GM18499 (cell line): ENCODE results near the gene MAGEB4.
"Not testable (repeated sequence)": the region's sequence is repeated elsewhere in the genome, so short reads cannot be mapped to it uniquely, and the experiment has no call there.

Source experiments
- ATAC-seq: cut with Tn5 transposase; IDR thresholded peaks from one replicate; pipeline ENCODE4 v1.9.1; 2021; ENCODE audit warnings: moderate number of reproducible peaks; ENCODE audit not compliant: insufficient read depth, unreplicated experiment

The MAGEB4 gene, protein sequence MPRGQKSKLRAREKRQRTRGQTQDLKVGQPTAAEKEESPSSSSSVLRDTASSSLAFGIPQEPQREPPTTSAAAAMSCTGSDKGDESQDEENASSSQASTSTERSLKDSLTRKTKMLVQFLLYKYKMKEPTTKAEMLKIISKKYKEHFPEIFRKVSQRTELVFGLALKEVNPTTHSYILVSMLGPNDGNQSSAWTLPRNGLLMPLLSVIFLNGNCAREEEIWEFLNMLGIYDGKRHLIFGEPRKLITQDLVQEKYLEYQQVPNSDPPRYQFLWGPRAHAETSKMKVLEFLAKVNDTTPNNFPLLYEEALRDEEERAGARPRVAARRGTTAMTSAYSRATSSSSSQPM

DNA sequence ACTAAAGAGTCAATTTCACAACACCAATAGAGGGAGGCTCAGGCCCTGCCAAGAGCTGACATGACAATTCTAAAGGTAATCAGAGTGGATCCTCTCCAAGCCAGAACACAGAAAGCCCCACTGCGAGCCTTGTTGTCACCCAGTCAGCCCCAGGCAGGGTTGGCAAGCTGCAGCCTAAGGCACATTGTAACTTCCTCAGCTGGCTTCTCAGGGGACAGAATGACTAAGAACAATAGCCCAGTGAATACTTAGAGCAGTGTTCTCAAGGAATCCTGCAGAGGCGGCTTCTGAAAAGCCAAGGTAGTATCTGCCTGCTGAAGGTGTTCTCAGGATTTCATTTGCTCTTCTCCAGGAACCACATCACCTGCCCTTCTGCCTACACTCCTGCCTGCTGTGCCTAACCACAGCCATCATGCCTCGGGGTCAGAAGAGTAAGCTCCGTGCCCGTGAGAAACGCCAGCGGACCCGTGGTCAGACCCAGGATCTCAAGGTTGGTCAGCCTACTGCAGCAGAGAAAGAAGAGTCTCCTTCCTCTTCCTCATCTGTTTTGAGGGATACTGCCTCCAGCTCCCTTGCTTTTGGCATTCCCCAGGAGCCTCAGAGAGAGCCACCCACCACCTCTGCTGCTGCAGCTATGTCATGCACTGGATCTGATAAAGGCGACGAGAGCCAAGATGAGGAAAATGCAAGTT is at the start of gene MAGEB4:
MAGEB4 (plus strand) TSS at position 277 of the 692 bp plus-strand sequence; CDS start at position 413, 136 bp downstream.
- ATAC-seq, result no peak

DNA sequence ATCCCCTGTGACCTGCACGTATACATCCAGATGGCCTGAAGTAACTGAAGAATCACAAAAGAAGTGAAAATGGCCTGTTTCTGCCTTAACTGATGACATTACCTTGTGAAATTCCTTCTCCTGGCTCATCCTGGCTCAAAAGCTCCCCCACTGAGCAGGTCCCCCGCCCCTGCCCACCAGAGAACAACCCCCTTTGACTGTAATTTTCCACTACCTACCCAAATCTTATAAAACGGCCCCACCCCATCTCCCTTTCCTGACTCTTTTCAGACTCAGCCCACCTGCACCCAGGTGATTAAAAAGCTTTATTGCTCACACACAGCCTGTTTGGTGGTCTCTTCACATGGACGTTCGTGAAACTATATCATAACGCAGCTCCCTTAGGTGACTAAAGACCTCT is 47.9 kb upstream of the MAGEB4 start:
- not testable (repeated sequence) for ATAC-seq

DNA sequence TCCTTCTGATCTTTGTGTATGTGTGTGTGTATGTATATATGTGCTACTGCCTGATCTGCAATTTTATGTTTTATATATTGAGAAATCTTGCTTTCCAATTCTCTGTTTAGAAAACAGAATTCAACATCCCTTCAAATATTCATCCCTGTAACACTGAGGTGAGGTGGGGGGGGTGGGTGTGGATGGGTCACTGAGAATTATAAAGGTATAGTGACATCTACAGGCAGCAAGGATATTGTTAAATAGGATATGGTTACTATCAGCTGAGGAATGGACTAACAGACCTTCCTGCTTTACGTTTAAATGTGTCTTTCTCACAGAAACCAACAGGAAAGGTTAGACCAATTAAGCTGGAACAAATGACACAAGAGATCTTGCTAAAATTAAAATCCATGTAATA is 45.5 kb upstream of the MAGEB4 start:
- ATAC-seq, result no peak

DNA sequence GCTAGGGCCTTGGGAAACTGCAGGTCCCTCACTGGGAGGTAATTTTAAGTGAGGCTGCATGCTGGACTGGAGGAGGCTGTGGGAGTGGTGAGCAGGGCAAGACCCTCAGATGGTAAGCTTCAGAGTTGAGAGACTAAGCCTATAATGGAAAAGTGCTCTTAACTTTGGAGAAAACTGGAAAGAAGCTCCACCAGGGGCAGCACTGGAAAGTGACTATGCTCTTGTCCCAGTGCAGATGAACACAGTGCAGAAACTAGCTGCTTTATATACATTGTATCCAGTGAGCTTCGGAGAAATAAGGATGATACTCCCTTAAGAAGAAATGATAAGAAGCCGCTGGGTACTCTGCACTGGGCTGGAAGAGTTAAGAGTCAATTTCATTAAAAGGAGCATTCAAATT is 29.6 kb upstream of the MAGEB4 start:
- ATAC-seq, result no peak

DNA sequence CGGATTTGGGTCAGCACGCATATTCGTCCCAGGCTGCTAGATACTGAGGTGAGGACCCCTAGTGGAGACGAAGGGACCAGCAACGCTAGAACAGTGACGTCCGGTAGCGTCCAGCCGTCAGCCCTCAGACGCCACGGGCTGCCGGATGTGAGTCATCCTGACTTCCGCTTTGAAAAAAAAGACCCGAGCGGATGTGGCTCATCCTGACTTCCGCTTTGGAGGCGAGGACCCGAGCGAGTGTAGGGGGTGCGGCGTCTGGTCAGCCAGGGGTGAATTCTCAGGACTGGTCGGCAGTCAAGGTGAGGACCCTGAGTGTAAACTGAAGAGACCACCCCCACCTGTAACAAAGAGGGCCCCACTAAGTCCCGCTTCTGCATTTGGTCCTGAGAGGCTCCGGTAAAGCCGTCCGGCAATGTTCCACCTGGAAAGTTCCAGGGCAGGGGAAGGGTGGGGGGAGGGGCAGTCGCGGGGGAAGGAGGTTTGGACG is 26.4 kb upstream of the MAGEB4 start, which contains the start of gene MAGEB2:
MAGEB2 (plus strand) TSS at position 207 of the 487 bp plus-strand sequence. CDS start 3,018 bp downstream, outside the sequence.
- ATAC-seq, result no peak

DNA sequence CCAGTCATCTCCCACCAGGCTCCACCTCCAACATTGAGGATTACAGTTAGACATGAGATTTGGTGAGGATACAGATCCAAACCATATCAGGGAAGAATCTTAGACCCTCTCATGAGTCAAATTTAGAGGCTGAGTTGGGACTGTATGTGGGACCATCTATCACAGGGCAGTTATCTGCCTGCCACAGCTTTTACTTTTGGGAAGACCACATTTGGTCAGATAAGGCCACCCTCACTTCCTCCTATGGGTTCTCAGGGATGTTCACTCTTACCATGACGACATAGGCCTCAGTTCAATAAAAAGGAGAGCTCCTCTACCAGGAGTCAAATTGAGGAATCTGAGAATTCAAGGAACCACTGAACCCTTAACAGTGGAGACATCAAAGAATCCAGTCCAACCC is 24.3 kb upstream of the MAGEB4 start:
- no peak for ATAC-seq

DNA sequence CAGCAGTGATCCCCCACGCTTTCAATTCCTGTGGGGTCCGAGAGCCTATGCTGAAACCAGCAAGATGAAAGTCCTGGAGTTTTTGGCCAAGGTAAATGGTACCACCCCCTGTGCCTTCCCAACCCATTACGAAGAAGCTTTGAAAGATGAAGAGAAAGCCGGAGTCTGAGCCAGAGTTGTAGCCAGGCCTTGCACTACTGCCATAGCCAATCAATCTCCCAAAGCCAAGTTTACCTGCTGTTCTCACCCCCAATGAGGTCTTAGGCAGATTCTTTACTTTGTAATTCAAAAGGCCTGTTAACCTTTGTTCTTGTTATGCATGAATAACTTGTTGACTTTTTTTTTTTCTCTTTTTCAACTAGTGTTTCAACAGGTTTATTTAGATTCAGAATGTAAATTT is 22.4 kb upstream of the MAGEB4 start:
- no peak for ATAC-seq

DNA sequence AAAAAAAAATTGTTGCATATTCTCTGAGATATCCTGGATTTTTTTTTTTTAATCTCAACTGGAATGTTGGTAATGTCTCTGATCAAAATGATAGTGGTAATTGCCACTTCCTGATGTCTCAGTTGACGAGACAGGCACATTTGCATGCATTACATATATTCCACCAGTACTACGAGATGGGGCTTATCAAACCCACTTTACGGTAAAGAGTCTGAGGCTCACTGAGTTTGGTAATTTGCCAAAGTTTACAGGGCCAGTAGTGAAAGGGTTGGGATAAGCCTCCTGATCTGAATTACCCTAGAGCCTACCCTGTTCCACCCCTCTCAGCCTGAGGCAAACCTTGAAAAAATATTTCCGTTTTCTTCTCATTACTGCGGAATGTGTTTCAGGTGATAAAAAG is 21.1 kb upstream of the MAGEB4 start:
- ATAC-seq, result no peak

DNA sequence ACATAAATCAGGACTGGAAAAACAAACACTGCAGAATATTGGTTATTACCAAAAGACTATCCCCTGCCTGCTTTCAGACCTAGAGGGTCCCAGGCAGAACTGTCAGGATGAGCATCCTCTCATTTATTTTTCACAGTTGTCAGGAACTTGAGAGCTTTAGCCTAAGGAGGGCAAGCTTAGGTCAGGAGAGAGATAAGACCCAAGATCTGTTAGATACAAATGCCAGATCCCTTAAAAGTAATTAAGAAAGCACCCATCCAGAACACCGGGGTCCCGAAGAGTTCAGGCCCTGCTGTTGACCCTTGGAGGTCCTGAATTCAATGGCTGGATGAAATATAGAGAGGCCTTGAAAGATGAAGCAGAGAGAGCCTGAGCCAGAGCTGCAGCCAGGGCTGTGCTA is 17.3 kb upstream of the MAGEB4 start:
- ATAC-seq, result no peak

DNA sequence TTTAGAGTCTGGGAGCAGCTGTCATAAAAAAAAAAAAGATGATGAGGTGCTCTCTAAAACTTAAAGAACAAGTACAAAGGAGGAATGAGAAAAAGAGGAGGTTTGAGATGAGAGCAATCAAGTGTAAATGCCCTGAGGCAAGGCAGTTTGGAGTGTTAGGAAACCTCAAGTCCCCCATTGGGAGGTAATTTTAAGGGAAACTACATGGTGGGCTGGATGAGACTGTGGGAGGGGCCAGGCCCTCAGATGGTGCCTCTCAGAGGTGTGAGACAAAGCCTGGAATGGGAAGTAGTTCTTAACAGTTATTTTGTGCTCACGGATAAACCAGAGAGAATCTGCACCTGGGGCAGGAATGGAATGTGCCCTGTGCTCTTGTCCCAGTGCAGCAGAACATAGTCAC is 13.3 kb upstream of the MAGEB4 start:
- ATAC-seq, result no peak

DNA sequence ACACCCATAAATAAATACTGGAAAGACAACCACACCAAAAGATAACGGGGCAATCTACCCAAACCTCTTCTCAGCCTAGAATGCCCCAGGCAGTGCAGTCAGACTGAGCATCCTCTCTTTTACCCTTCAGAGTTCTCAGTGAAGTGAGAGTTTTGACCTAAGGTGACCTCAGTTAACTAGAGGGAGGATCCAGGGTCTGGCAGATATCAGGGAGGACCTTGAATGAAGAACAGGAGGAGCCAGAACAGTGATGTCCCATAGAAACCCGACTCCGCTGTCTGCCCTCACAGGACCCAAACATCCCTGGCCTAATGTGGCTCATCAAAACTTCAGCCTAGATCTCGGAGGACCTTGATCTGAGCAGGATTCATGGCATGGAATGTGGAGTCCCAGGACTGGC is 11.4 kb upstream of the MAGEB4 start, which contains the start of gene MAGEB3:
MAGEB3 (plus strand) TSS at position 263 of the 400 bp plus-strand sequence. CDS start 5,268 bp downstream, outside the sequence.
- ATAC-seq, result no peak

DNA sequence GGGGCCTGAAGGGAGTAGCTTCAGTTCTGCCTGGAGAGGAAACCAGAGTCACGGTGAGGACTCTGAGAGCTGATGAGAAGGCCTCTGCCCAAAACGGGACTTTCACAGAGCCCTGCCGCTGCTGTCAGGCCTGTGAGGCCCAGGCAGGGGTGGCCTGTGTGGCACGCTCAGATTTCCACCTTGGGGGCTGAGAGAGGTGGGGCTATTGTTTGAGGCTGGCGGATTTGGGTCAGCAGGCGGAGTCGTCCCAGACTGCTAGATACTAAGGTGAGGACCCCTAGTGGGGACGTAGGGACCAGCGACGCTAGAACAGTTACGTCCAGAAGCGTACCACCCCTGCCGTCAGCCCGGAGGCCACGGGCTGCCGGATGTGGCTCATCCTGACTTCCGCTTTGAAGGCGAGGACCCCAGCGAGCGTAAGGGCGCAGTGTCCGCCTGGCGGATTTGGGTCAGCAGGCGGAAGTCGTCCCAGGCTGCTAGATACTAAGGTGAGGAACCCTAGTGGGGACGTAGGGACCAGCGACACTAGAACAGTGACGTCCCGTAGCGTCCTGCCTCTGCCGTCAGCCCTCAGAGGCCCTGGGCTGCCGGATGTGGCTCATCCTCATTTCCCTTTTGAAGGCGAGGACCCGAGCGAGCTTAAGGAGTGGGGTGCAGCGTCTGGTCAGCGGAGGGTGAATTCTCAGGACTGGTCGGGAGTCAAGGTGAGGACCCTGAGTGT is 5.1 kb downstream of the MAGEB4 start, which contains the start of gene MAGEB1:
MAGEB1 (plus strand) TSS at position 378 of the 721 bp plus-strand sequence. CDS start 3,348 bp downstream, outside the sequence.
- no peak for ATAC-seq

DNA sequence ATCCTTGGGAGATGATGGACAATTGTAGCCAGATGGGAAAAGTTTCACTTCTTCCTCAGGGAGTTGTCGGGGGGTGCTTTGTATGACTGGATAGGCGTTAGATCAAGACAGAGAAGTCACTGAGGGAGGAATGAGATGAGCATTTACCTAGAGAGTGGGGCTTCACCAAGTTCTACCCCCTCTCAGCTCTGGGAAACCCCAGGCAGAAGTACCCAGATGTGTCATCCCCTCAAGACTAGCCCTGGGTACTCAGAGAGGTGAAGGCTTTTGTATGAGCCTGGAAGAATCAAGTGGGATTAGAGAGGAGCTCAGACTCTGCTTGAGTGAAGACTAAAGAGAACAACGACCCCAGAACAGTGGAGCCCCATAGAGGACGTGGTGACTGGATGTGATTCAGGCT is 7.1 kb downstream of the MAGEB4 start:
- ATAC-seq, result peak; percentile 60

DNA sequence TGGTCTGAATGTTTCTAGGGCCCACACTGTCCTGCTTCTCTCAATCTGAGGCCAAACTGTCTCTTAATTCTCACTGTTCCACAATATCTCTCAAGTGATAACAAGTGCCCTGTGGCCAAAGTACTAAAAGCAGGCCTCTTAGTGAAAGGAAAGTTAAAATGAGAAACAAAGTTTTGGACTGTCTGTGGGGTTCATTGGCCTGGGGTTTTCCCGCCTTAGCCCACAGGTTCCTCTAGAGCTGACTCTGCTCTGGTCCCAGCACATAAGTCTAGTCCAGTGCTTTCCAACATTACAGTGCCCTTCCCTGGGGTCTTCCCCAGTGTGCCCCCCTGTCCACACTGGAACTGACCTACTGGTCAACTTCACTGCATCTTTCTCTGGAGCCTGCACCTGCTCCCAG is 11.5 kb downstream of the MAGEB4 start:
- ATAC-seq, result peak; percentile 45

DNA sequence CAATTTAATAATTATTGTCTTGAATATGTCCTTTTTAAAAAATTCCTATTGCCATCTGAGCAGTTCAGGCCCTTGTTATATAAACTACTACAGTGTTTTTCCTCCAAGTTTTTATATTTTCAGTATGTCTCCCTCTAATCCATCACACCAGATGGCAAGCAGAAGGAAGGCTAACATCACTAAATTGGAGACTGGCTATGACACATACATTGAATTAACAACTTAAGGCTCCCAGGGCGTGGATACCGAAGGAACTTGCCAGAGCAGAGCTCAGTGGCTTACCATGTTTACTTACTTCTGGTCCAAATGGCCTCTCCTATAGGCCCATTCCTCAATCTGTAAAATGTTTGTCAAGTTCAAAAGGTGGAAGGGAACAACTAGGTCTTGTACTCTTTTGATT is 18.1 kb downstream of the MAGEB4 start:
- no peak for ATAC-seq

DNA sequence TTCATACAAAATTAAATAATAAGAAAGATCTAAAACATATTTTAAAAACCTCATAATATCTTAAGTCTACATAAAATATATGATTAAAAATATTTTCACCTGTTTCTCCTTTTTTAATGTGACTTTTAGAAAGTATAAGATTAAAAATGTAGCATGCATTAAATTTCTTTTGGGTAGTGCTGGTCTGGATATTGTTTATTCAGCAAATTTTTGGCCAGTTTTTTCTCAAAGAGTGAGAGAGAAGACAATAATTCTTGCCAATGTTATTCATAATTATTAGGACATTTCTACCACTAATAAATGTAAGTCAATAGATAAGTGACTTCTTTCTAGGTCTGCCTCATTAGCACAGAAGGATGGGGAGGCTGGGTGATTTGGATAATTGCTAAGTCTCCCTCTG is 19.2 kb downstream of the MAGEB4 start:
- no peak for ATAC-seq

DNA sequence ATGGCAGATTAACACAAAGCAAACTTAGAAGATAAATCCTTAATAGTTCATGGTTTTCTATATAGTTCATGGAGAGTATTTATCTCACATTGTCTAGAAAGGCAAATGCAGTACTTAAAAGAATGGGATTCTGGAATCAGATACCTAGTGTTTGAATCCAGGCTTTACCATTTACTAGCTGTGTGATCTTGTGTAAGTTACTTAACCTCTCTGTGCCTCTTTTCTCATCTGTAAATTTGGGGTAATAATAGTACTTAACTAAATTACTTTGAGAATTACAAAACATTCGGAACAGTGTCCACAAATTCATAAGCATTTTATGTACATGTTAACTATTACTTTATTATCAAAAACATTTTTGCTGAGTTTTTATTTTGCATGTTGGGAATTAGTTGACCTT is 21.0 kb downstream of the MAGEB4 start:
- ATAC-seq, result no peak

DNA sequence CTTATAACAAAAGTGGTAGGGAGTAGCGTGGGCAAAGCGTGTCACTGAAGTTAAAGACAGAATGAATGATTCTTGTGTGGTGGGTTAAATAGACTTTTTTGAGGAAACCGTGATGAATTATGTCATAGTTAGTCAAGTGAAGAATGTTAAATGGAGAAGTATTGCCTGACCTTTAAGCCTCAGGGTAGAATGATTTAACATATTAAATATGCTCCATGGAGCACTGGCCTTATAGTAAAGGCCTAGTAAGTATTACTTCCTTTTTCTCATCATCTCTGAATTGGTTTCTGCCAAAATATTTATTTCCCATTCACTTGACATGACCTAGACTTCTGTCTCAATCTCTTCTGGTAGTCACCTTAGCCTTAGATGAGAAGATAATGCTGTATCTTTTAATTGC is 28.8 kb downstream of the MAGEB4 start:
- no peak for ATAC-seq

DNA sequence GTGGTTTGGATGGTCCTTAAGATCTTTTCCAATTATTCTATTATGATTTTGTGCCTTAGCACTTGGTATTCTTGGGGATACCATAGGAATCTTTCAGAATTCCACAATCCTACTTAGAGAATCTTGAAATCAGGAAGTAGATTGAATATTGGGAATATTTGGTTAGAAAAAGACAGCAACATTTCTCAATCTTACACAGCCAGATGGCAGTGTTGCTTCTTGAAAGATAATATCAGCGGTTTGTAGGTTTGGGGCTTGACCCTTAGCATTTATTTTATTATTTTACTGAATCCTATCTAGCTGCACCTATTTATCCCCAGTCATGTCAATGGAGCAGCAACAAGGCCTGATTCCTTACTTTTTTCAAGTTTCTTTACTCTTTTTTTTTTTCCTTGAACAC is 33.7 kb downstream of the MAGEB4 start:
- ATAC-seq, result no peak

DNA sequence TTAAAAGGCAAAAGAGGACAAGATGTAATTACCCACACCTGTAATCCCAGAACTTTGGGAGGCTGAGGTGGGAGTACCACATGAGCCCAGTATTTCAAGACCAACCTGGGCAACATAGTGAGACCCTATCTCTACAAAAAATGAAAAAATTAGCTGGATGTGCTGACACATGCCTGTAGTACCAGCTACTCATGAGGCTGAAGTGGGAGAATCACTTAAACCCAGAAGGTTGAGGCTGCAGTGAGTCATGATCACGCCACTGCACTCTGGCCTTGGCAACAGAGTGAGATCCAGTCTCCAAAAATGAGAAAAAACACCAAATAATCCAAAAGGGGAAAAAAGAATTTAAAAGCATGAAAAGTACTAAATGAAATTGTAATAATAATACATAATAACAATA is 36.6 kb downstream of the MAGEB4 start:
- no peak for ATAC-seq

DNA sequence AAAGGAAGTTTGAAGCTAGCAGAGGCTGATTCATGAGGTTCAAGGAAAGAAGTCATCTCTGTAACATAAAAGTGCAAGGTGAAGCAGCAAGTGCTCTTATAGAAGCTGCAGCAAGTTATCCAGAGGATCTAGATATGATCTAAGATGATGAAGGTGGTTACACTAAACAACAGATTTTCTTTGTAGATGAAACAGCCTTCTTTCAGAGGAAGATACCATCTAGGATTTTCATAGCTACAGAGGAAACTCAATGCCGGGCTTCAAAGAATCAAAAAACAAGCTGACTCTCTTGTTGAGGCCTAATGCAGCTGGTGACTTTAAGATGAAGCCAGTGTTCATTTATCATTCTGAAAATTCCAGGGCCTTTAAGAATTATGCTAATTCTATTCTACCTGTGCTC is 38.6 kb downstream of the MAGEB4 start:
- no peak for ATAC-seq
